Measurements from ENCODE around the gene ENTPD8.
A peak's percentile ranks its signal among the peaks of the same experiment; 100 is the strongest.
"Not testable (repeated sequence)": the region's sequence is repeated elsewhere in the genome, so short reads cannot be mapped to it uniquely, and the experiment has no call there.

ENTPD8 gene

DNA sequence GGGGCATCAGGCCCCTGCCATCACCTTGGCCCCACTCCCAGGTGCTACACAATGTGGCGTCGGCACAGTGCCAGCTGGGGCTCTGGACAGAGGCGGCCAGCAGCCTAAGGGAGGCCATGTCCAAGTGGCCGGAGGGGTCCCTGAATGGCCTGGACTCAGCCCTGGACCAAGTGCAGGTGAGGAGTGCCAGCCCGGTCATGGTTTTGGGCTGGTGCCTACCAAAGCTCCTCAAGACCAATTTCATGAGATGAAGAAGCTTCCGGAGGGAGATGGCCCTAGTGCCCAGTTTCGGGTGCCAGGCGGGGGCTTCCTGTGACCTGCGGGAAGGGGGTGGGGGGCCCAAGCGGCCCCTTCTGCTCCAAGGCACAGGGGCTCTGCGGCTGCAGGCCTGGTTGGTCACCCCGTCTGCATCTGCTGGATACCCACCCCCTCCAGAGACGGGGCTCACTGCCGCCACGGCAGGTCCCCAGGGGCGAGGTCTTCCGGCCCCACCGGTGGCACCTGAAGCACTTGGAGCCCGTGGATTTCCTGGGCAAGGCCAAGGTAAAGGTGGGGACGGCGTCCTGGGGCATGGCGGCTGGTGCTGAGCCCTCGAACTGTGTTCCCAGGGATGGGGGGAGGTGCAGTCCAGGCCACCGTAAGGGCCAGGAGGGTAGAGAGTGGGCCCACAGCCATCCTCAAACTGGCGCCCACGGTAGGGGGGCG, 12.2 kb downstream of the ENTPD8 start:
- DNase-seq = no peak

- no peak for DNase-seq
These were observed 12.9 kb downstream of the ENTPD8 start for GRCh38 chr9:137428311-137428630.

DNA sequence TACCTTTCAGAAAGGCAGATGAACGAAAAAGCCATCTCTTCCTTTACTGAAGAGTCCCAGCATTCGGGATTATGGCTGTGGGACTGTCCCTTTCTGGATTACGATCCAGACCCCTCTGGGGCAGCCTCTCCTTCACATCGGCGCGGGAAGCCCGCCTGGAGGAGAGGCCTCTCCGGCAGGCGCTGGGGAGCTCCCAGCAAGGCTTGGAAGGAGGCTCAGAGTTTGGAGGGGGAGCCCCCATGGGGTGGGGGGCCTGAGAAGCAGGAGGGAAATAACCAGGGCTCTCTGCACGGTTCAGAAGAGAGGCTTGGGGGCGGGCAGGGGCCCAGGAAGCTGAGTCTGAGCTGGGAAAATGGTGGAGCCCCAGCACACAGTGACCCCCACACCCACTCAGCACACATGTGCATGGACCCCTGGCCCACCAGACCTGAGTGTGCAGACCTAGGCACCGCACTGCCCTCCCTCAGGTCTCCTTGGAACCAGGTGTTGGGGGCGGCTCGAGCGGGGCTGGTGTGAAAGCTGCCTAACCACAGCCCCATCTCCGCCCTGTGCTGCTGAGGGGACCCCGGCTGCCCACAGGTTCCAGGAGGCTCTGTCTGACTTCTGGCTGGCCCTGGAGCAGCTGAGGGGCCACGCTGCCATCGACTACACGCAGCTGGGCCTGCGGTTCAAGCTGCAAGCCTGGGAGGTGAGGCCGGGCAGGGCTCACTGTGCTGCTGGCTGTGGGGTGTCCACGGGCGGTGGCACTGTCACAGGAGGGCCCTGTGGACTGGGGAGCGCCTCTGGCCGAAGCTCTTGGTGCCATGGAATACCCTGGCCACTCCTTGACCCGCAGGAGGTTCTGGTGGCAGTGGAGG, 13.5 kb downstream of the ENTPD8 start:
- no peak for DNase-seq

- no peak for DNase-seq
These were observed 15.0 kb downstream of the ENTPD8 start for GRCh38 chr9:137426018-137426681.

DNA sequence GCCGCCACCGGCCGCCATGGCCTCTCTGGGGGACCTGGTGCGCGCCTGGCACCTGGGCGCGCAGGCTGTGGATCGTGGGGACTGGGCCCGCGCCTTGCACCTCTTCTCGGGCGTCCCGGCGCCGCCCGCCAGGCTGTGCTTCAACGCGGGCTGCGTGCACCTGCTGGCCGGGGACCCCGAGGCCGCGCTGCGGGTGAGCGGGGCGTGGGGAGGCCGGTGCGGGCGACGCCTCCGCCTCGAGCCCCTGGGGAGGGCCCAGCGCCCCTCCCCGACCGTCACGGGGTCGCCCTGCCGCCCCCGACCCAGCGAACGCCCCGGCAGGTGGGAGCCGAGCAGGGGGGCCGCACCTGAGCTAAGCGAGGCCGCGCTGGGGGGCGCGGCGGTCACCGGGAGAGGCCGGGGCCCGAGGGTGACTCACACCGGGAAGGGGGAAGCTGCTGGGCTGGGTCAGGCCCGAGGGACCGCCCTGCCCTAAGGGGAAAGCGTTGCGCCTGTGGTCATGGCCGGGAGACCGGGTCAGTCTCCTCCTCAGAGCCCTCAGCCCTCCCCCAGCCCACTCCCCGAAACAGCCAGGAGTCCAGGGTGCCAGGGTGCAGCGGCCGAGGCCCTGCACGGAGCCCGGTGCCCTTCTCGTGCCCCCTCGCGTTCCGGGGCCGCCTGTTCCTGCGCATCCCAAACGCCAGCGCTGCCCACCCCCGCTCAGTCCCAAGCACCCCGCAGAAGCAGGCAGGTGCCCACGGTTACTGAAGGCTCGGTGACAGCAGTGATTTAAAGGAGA, 17.5 kb downstream of the ENTPD8 start:
- DNase-seq = no peak

DNA sequence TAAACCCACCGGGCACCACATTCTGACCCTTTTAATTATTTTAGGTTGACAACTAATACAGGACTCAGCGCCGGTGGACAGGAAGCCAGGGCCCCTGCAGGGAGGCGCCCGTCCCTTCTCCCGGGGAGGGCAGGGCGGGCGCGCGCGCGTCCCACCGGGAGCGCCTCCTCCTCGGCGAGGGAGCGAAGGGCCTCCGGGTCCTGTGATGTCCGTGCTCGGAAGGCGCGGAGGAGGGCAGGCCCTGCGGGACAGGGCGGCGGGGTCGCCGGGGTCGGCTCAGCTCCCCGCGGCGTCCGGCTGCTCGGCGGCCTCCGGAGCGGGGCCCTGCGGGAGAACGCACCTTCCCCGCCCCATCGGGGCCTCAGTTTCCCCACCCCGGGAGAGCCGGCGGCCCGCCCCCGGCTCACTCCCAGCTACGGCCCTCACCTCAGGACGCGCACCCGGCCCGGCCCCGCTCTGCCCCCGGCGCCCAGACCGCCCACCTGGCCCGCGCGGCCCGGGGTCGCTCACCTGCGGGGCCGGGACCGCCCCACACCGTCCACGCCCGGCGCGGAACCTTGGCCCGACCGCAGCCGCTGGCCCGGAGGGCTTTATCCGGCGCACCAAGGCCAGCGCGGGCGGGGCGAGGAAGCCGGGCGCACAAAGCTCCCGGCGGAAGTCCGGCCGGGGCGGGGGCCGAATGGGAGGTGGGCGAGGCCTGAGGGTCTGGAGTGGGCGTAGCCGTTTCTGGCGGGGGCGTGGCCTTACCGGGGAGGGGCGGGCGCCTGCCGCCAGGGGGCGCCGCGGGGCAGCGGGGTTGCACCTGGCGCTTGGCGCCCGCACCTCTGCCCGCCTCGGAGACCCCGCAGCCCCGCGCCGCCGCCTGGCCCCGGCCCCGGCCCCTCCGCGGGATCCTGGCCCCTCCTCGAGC, 18.3 kb downstream of the ENTPD8 start, which contains the start of the genes EXD3 and NOXA1:
Gene EXD3 (minus strand): TSS at position 559 of the 910 bp plus-strand sequence. CDS start 27,805 bp downstream, outside the sequence.
Gene NOXA1 (plus strand): TSS at position 790 of the 910 bp plus-strand sequence. CDS start 137 bp downstream, outside the sequence.
- peak; percentile 94 for DNase-seq

- DNase-seq = no peak
These were observed 19.1 kb downstream of the ENTPD8 start for GRCh38 chr9:137421838-137422603.

DNA sequence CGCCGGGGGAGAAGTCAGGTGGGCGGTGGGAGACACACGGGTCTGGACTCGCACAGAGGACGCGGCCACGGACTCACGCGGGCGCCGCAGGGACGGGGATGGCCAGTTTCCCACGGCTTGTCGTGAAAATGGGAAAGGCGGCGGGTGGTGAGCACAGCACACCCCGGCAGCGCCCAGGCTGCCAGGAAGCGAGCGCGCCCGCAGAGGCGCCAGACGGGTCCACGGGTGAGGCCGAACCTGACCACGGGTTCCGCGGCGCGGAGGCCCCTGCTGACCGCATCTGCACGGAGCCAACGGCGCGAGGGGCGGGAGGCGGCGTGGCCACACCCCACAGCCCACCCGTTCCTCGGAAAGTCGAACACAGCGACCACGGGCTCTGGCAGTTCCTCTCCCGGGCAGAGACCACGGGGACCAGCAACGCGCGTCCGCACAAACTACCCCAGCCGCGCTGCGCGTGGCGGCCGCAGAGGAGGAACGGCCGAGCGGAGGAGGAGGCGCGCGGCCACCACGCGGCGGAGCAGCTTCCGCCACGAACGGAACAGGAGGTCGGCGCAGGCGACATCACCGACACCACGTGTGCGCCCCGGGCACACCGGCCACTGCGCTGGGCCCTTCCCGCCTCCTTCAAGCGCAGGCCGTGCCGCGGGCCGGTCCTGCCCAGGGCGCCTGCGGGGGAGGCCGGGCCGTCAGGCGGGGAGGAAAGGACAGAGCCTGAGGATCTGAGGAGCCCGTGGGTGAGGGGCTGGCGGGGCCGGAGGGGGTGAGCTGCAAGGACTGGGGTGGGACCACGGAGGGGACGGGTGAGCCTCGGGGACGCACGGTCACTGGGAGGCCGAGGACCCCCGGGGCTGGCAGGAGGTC, 23.8 kb downstream of the ENTPD8 start:
- no peak for DNase-seq

DNA sequence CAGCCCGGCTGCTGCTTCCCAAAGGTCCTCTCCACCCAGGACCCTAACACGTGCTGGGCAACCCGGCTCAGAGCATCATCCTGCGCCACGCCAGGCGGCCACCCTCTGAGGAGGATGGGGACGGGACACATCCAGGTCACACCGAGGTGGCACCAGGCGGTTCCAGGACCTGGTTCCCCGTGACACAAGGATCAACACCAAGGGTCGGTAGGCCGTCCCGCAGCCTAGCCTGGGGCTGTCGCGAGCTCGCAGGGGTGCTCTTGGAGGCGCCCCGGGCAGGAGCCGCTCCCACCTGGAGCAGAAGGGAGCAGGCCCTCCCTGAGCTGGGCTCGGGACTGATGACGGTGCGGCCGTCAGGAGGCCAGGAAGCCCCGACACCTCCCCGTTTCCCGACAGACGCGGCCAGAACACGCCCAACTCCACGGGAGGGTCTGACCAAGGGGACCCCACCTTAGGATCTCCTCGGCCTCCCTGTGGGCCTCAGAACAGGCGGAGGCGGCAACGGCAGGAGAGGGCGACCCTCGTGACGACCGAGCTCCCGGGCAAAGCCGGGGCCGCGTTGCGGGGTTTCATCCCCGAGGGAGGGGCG, 24.5 kb downstream of the ENTPD8 start:
- DNase-seq = no peak

GRCh38 chr9:137416006-137416562, 25.1 kb downstream of the ENTPD8 start:
- DNase-seq = no peak

DNA sequence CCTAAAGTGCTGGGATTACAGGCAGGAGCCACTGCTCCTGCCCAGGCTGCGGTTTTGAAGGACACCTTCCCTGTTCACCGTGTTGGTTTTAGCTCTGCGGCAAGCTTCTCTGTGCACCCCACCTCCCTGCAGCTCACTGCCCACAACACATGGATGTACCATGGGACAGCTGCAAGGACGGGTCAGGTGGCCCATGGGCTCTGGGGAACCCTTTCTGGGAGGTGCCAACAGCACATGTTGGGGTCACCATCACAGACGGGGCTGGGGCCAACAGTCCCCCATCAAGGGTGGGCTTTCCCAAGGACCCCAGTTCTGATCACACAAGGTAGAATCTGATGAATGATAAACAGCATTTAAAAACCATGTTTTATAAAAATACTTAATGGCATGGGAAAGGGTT, 25.7 kb downstream of the ENTPD8 start:
- no peak for DNase-seq

GRCh38 chr9:137412431-137412830, 28.7 kb downstream of the ENTPD8 start:
- DNase-seq = no peak

DNA sequence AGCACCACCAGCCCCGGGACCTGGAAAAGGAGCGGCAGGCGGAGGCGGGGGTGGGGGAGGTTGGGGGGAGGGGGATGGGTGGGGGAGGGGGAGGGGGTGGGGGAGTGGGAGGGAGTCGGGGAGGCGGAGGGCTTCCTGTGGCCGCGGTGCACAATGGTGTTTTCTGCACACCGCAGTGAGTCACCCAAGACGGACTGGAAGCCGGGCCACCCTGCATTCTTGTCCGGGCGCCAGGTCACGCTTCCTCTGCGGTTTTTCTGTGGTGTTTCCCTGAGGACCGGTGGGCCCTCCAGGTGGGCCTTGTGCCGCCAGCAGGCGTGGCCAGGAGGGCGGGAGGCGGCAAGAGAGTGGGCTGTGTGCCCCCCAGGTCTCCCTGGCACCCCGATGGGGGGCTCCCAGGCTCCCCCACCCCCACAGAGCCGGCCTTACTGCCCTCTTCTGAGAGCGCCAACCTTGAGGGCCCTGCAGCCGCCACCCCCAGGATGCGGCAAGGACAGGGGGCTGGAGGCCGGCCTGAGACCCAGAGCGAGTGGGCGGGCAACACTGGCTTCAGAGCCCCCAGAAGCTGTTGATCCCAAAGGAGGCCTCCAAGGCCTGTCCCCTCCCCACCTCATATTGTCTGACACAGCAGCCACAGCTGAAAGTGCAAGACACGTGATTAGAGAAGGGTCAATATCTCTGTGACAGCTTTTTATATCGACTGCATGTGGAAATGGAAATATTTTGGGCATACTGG, 29.3 kb downstream of the ENTPD8 start:
- DNase-seq = no peak

DNA sequence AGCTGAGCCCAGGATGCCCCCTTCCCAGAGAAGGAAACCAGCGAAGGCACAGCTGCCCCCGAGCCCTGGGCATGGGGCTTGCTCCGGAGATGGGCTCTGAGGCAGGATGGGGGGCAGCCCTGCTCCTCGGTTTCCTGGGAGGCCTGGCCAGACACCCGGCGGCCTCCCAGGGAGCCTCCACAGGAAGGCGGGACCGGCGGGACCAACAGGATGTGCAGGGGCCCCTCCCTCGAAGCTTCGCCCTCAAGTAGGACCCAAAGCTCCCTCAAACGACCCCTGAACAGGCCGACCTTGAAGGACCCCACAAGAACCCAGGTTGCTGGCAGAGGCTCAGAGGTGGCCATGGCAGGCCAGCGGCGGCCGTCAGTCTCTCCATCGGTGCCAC, 29.9 kb downstream of the ENTPD8 start:
- DNase-seq = no peak

- no peak for DNase-seq
These were observed 30.3 kb downstream of the ENTPD8 start for GRCh38 chr9:137410891-137411249.

- DNase-seq = not testable (repeated sequence)
These were observed 30.8 kb downstream of the ENTPD8 start for GRCh38 chr9:137410236-137410890.

DNA sequence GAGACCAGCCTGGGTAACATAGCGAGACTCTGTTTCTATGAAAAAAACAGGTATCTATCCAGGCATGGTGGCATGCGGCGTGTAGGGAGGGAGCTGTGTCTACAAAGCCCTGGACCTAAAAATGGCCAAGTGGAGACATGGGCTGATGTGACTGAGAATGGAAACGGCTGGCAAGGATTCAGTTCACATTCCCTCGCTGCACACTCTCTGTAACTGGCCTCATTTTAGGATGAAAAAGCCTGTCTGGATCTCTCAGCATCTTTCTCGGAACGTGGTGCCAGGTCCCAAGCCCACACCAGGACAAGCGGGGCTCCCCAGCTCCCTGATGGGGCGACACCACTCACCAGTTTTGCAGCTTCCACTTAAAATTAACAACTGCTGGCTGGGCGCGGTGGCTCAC, 31.6 kb downstream of the ENTPD8 start:
- no peak for DNase-seq
